CD4-positive, alpha-beta T cell (primary cell): ENCODE measurements around the gene KHK. TPM values are rescaled to one million over a fixed set of nuclear protein-coding genes. Genes with fewer than 3 reads are reported as not detected.

Experiments
- ATAC-seq: fragments of 200-7000 bp; cut with Tn5 transposase; one replicate; pipeline ENCODE4 v1.10.0; 2022; ENCODE audit warnings: mild to moderate bottlenecking; ENCODE audit not compliant: poor library complexity
- CTCF ChIA-PET: fragments of 350-600 bp; sonication (Branson Sonifier 250); formaldehyde crosslinking; loops from one replicate; lab custom pipeline; 2021; ENCODE audit warnings: antibody characterized with exemption, inconsistent platforms; lab: Charles Lee
- POLR2A ChIA-PET: fragments of 350-600 bp; sonication (Branson Sonifier 250); formaldehyde crosslinking; loops from one replicate; lab custom pipeline; 2021; ENCODE audit warnings: antibody characterized with exemption, inconsistent platforms; lab: Charles Lee
- DNase-seq, 14 experiments: peaks; one replicate each; pipeline ENCODE4 v3.0.0-alpha.2; 2013 to 2020; ENCODE audit warnings: mixed read lengths in 2 of 14
- H3K27ac ChIP-seq, 2 donors: one replicate each; pipeline versions ENCODE4 v1.5.1 to v1.7.0; 2013; ENCODE audit warnings: low read length in 2 of 2, low read depth in 1 of 2, mild to moderate bottlenecking in 1 of 2
- H3K27me3 ChIP-seq, 2 experiments: 1 replicate in 1 of 2; 2 replicates in 1 of 2; pipeline versions ENCODE4 v1.6.1 to v1.7.0; 2013; ENCODE audit warnings: low read length in 2 of 2, control low read depth in 1 of 2, mild to moderate bottlenecking in 1 of 2, moderate library complexity in 1 of 2; ENCODE audit not compliant: insufficient read depth in 2 of 2, control insufficient read depth in 1 of 2
- H3K36me3 ChIP-seq: one replicate; pipeline ENCODE4 v1.6.1; 2013; ENCODE audit warnings: low read length, control low read depth; ENCODE audit not compliant: insufficient read depth
- H3K4me1 ChIP-seq: one replicate; pipeline ENCODE4 v1.6.1; 2013; ENCODE audit warnings: low read length, control low read depth; ENCODE audit not compliant: insufficient read depth
- H3K4me3 ChIP-seq: one replicate; pipeline ENCODE4 v1.5.1; 2013; ENCODE audit warnings: mild to moderate bottlenecking, low read length, moderate library complexity
- H3K9me3 ChIP-seq, 2 experiments: 1 replicate in 1 of 2; 2 replicates in 1 of 2; pipeline versions ENCODE4 v1.6.1 to v1.7.0; 2013; ENCODE audit warnings: low read length in 2 of 2, mild to moderate bottlenecking in 2 of 2, control low read depth in 1 of 2, moderate library complexity in 1 of 2; ENCODE audit not compliant: control insufficient read depth in 1 of 2, insufficient read depth in 1 of 2
- H3K27ac Mint-ChIP-seq: one replicate; pipeline ENCODE4 v1.8.0; 2020; ENCODE audit warnings: mixed read lengths
- H3K27me3 Mint-ChIP-seq: one replicate; pipeline ENCODE4 v1.8.0; 2021; ENCODE audit warnings: mixed read lengths
- H3K36me3 Mint-ChIP-seq: one replicate; pipeline ENCODE4 v1.8.0; 2021; ENCODE audit warnings: low read depth, mixed read lengths
- H3K4me1 Mint-ChIP-seq: one replicate; pipeline ENCODE4 v1.8.0; 2021; ENCODE audit warnings: low read depth, mixed read lengths
- H3K4me3 Mint-ChIP-seq: one replicate; pipeline ENCODE4 v1.8.0; 2020; ENCODE audit warnings: mild to moderate bottlenecking, mixed read lengths
- H3K9me3 Mint-ChIP-seq: one replicate; pipeline ENCODE4 v1.8.0; 2020; ENCODE audit warnings: mixed read lengths
- intact Hi-C, 2 experiments: fragments of 100-400 bp; cut with DNase I in 1 of 2; cut with micrococcal nuclease in 1 of 2; formaldehyde crosslinking; loops; one replicate each; pipeline versions ENCODE4 v1.15.1 to v1.9.0; 2023 to 2025; cut with DNase I, micrococcal nuclease
- total RNA-seq, 174 experiments: library from RNA in 2 of 174; stranded (reverse) in 2 of 174; gene quantifications; one replicate each; pipeline ENCODE4 v1.2.3 and lab custom pipeline; 2021 to 2026
- TF ChIP-seq, protein P1 (sequence below): fragments of 200-600 bp; IDR thresholded peaks from one replicate; pipeline ENCODE4 v1.8.0; 2022; ENCODE audit warnings: antibody characterized with exemption, mild to moderate bottlenecking

Gene KHK
- total RNA-seq, 2 experiments from 2014 or later: 4.7 TPM

DNA sequence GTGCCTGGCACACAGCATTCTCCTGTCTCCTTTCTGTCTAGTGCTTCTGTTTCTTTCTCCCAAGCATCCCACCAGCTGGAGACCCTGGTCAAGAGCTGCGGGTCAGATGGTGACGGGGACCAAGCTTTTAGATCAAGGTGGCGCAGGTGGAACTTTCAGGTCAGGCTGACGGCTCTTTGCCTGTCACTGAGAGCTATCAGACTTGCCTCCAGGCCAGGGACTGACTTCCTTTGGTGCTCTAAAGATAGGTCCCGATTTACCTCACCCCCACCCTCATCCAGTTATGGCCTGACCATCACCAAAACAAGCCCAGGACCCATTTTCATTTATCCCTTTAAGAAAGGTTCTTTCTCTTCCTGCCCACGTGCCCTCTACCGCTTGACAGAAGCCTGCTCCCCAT is 9.3 kb upstream of the KHK start:
- H3K4me1 Mint-ChIP-seq: peaks cover 66% of the 10 kb centered on the region
- no peak overlapping the region for H3K27ac ChIP-seq
- DNase-seq (no peak), ATAC-seq (no peak)
- peaks cover 51% of the 10 kb centered on the region for H3K4me1 ChIP-seq
- no peaks in the 10 kb centered on the region for H3K9me3 Mint-ChIP-seq
- H3K27me3 ChIP-seq: no peaks in the 10 kb centered on the region
- no peaks in the 10 kb centered on the region for H3K9me3 ChIP-seq
- ChIA-PET POLR2A (interaction anchor here (13.4 kb wide), 1 partner anchor 22 kb away, joined by 301 read pairs; the partner anchor contains the start of gene AGBL5), CTCF (no interaction called here)
- intact Hi-C loops: no loop called here
- H3K4me3 ChIP-seq: no peak overlapping the region
- no peak overlapping the region for H3K27ac Mint-ChIP-seq
- TF ChIP-seq, protein P1, sequence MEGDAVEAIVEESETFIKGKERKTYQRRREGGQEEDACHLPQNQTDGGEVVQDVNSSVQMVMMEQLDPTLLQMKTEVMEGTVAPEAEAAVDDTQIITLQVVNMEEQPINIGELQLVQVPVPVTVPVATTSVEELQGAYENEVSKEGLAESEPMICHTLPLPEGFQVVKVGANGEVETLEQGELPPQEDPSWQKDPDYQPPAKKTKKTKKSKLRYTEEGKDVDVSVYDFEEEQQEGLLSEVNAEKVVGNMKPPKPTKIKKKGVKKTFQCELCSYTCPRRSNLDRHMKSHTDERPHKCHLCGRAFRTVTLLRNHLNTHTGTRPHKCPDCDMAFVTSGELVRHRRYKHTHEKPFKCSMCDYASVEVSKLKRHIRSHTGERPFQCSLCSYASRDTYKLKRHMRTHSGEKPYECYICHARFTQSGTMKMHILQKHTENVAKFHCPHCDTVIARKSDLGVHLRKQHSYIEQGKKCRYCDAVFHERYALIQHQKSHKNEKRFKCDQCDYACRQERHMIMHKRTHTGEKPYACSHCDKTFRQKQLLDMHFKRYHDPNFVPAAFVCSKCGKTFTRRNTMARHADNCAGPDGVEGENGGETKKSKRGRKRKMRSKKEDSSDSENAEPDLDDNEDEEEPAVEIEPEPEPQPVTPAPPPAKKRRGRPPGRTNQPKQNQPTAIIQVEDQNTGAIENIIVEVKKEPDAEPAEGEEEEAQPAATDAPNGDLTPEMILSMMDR: no peak
- H3K36me3 ChIP-seq: no peaks in the 10 kb centered on the region
- H3K4me3 Mint-ChIP-seq: no peak overlapping the region
- H3K36me3 Mint-ChIP-seq: no peaks in the 10 kb centered on the region
- no peaks in the 10 kb centered on the region for H3K27me3 Mint-ChIP-seq

DNA sequence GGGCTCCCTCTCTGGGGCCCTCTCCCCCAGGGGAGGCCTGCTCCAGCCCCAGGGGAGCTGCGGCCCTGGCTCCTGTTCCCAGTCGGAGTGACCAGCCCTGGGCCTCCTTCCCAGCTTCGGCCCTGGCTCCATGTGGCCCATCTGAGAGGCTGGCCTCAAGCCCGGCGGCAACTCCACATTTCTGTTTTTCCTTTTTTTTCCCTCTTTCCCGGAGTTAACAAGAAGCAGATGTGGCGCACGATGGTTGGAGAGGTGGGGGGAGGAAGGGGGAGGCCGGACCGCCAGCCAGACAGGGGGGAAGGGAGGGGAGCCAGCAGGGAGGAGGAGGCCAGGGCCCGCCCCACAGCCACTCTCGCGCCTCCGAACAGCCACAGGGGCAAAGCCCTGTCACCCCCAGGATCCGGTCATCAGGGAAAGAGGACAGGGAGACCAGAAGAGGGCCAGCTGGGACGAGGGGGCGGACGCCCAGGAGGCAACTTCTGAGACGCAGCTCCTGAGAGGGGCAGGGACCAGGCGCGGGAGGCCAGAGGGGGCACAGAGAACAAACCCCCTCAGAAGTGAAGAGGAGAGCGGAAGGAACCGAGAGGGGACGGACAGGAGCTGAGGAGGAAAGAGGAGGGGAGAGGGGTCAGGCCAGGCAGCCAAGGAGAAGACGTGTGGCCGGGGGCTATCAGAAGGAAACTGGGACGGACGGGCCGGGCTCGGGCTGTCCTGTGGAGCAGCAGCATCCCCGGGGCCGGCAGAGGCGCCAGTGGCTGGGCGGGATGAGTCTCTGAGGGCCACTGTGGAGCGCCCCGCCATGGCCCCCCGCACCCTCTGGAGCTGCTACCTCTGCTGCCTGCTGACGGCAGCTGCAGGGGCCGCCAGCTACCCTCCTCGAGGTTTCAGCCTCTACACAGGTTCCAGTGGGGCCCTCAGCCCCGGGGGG is 8.0 kb upstream of the KHK start, which contains the start of gene EMILIN1:
Gene EMILIN1, plus strand, starts transcription at position 349 of the 928 bp plus-strand sequence. Its CDS starts 451 bp downstream, at position 800.
- ChIA-PET POLR2A (interaction anchor here (9.9 kb wide), 1 partner anchor 8 kb away, joined by 161 read pairs; the partner anchor contains the start of gene OST4), CTCF (no interaction called here)
- Histone ChIP-seq H3K9me3 (no peaks in the 10 kb centered on the region), H3K4me1 (peaks cover 50% of the 10 kb centered on the region), H3K36me3 (no peaks in the 10 kb centered on the region), H3K27me3 (no peaks in the 10 kb centered on the region), H3K4me3 (no peak within 1 kb of the TSS), H3K27ac (no peak within 1 kb of the TSS)
- intact Hi-C loops: no loop called here
- TF ChIP-seq, protein P1: no peak
- no peaks in the 10 kb centered on the region for H3K9me3 Mint-ChIP-seq
- no peaks in the 10 kb centered on the region for H3K36me3 Mint-ChIP-seq
- no peaks in the 10 kb centered on the region for H3K27me3 Mint-ChIP-seq
- ATAC-seq (no peak), DNase-seq (no peak)
- no peak within 1 kb of the TSS for H3K4me3 Mint-ChIP-seq
- peaks cover 53% of the 10 kb centered on the region for H3K4me1 Mint-ChIP-seq
- H3K27ac Mint-ChIP-seq: no peak within 1 kb of the TSS

DNA sequence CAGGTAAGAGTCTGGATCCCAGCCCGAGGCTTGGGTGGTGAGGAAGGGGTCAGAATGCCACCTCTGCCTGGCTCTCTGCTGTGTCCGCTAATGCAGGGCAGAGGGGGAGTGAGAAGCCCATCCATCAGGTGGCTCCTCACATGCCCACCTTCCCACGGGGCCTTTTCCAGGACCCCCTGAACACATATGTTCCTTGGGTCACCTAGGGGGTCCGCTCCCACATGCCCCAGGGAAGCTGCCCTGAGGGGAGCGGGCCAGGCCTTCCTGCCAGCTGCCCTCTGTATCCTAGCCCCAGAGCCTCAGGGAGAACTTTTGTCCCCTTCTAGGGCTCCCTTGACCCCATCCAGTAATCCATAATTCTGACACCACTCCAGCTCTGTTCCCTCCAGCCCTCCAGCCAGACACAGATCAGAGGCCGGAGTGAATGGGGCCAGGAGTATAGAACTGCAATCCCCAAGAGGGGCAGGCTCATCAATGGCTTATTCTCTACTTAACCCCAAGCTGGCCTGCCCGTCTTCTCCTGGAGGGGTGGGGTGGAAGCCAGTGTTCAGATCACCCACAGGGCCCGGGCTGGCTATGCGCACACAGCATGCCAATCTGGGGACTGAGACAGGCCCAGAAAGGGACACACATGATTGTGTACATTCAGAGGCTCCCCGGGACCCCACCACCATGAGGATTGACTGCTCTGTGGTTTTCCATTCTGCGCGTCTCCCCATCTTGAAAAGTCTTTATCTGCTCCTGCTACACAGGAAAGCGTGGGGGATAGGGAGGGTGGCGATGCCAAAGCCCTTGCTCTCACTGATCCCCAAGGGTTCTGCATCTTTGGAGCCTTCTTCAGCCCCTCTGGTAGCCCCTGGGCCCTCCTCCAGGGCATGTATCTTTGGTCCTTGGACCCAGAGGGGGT is 7.1 kb upstream of the KHK start:
- no peaks in the 10 kb centered on the region for H3K9me3 Mint-ChIP-seq
- DNase-seq: no peak
- no peaks in the 10 kb centered on the region for H3K9me3 ChIP-seq
- ATAC-seq: no peak
- intact Hi-C loops: loop anchor here (1.0 to 2.0 kb wide), 4 partner anchors 7 to 133 kb away; partner anchors contain the start of genes AGBL5 (in 1 of the 2), ATRAID (in 1 of the 2), SLC5A6 (in 1 of the 2) and TMEM214 (in 1 of the 2)
- no peaks in the 10 kb centered on the region for H3K36me3 ChIP-seq
- no peaks in the 10 kb centered on the region for H3K27me3 Mint-ChIP-seq
- TF ChIP-seq, protein P1: no peak
- no peak overlapping the region for H3K4me3 ChIP-seq
- H3K27ac ChIP-seq: no peak overlapping the region
- ChIA-PET CTCF (no interaction called here), POLR2A (interaction anchor here (9.9 to 10.2 kb wide), 2 partner anchors 9 to 28 kb away, joined by 113 to 161 read pairs; partner anchors contain the start of genes AGBL5 and OST4)
- peaks cover 44% of the 10 kb centered on the region for H3K4me1 ChIP-seq
- peaks cover 46% of the 10 kb centered on the region for H3K4me1 Mint-ChIP-seq
- no peak overlapping the region for H3K27ac Mint-ChIP-seq
- no peaks in the 10 kb centered on the region for H3K27me3 ChIP-seq
- H3K4me3 Mint-ChIP-seq: no peak overlapping the region
- H3K36me3 Mint-ChIP-seq: no peaks in the 10 kb centered on the region
